Peyer's patch (tissue), 4 donors: ENCODE data around the gene GLRA3. TPM values are rescaled to one million over a fixed set of nuclear protein-coding genes. Genes with fewer than 3 reads are reported as not detected.

Source experiments
- DNase-seq, 3 donors: peaks; one replicate each; pipeline ENCODE4 v3.0.0-alpha.2; 2017 to 2019
- H3K27ac ChIP-seq, 4 donors: fragments of 200-600 bp; sonication (generic); one replicate each; pipeline ENCODE4 v1.5.1; 2016 to 2019
- H3K27me3 ChIP-seq, 2 donors: fragments of 200-600 bp; sonication (generic); one replicate each; pipeline ENCODE4 v1.5.1; 2019
- H3K36me3 ChIP-seq, 3 donors: fragments of 200-600 bp; sonication (generic); one replicate each; pipeline ENCODE4 v1.5.1; 2016 to 2019
- H3K4me1 ChIP-seq, 4 donors: fragments of 200-600 bp; sonication (generic); one replicate each; pipeline ENCODE4 v1.5.1; 2016 to 2019
- H3K4me3 ChIP-seq, 4 donors: fragments of 200-600 bp; sonication (generic); 1 replicate in 3 of 4; 2 replicates in 1 of 4; pipeline ENCODE4 v1.5.1; 2016 to 2019; ENCODE audit warnings: mild to moderate bottlenecking in 1 of 4
- H3K9me3 ChIP-seq, 4 donors: fragments of 200-600 bp; sonication (generic); one replicate each; pipeline ENCODE4 v1.5.1; 2016 to 2019; ENCODE audit warnings: mild to moderate bottlenecking in 1 of 4
- CTCF ChIP-seq, 6 experiments: fragments of 450-650 bp in 4 of 6; fragments of 200-600 bp in 2 of 6; sonication (generic) in 1 of 6; IDR thresholded peaks; one replicate each; pipeline ENCODE4 v1.5.1; 2017 to 2019; ENCODE audit warnings: antibody characterized with exemption in 6 of 6, mild to moderate bottlenecking in 3 of 6, moderate library complexity in 1 of 6
- POLR2A ChIP-seq, 2 donors: fragments of 450-650 bp; IDR thresholded peaks; one replicate each; pipeline ENCODE4 v1.5.1; 2017; ENCODE audit warnings: antibody characterized with exemption in 2 of 2, mild to moderate bottlenecking in 2 of 2, moderate library complexity in 2 of 2
- total RNA-seq, 4 donors: library from RNA; depleted of rRNA; stranded (reverse); fragments of >200 nt; gene quantifications; one replicate each; pipeline ENCODE4 v1.1.0, GENCODE V29; 2016

GLRA3 gene
- total RNA-seq, 4 donors from 2014 or later: 1.7 TPM; not detected in 3

GRCh38 chr4:174627473-174627872, 201.6 kb downstream of the GLRA3 start:
- no peaks in the 10 kb centered on the region for H3K27me3 ChIP-seq
- no peaks in the 10 kb centered on the region for H3K4me1 ChIP-seq
- no peak overlapping the region for H3K27ac ChIP-seq
- TF ChIP-seq CTCF (IDR thresholded peaks at IDR 0.05): no peak
- no peak for TF ChIP-seq POLR2A (IDR thresholded peaks at IDR 0.05)
- no peaks in the 10 kb centered on the region for H3K36me3 ChIP-seq
- no peak for DNase-seq
- H3K4me3 ChIP-seq: no peak overlapping the region
- H3K9me3 ChIP-seq: no peaks in the 10 kb centered on the region

GRCh38 chr4:174626342-174627008, 202.6 kb downstream of the GLRA3 start:
- no peak for DNase-seq

GRCh38 chr4:174616661-174617060, 212.4 kb downstream of the GLRA3 start:
- Histone ChIP-seq H3K4me1 (peaks cover 0 to 9% (median 0%) of the 10 kb centered on the region in 4 donors), H3K9me3 (no peaks in the 10 kb centered on the region), H3K27me3 (no peaks in the 10 kb centered on the region), H3K36me3 (no peaks in the 10 kb centered on the region), H3K27ac (no peak overlapping the region), H3K4me3 (no peak overlapping the region)
- DNase-seq: no peak
- TF ChIP-seq CTCF (IDR thresholded peaks at IDR 0.05) (no peak), POLR2A (IDR thresholded peaks at IDR 0.05) (no peak)

More at GRCh38 chr4:174626342-174627008, 202.6 kb downstream of the GLRA3 start:
- no peaks in the 10 kb centered on the region for H3K9me3 ChIP-seq
- no peak overlapping the region for H3K27ac ChIP-seq
- no peaks in the 10 kb centered on the region for H3K4me1 ChIP-seq
- no peak overlapping the region for H3K4me3 ChIP-seq
- no peaks in the 10 kb centered on the region for H3K36me3 ChIP-seq
- no peaks in the 10 kb centered on the region for H3K27me3 ChIP-seq
- TF ChIP-seq POLR2A (IDR thresholded peaks at IDR 0.05): no peak
- no peak for TF ChIP-seq CTCF (IDR thresholded peaks at IDR 0.05)

- Histone ChIP-seq H3K4me3 (no peak overlapping the region), H3K27ac (no peak overlapping the region), H3K36me3 (no peaks in the 10 kb centered on the region), H3K9me3 (no peaks in the 10 kb centered on the region), H3K27me3 (no peaks in the 10 kb centered on the region), H3K4me1 (peaks cover 0 to 7% (median 0%) of the 10 kb centered on the region in 4 donors)
- TF ChIP-seq CTCF (IDR thresholded peaks at IDR 0.05) (no peak), POLR2A (IDR thresholded peaks at IDR 0.05) (no peak)
- no peak for DNase-seq
These were observed 215.1 kb downstream of the GLRA3 start for GRCh38 chr4:174613979-174614378.

- Histone ChIP-seq H3K36me3 (no peaks in the 10 kb centered on the region), H3K4me3 (no peak overlapping the region), H3K4me1 (no peaks in the 10 kb centered on the region), H3K9me3 (no peaks in the 10 kb centered on the region), H3K27me3 (no peaks in the 10 kb centered on the region), H3K27ac (no peak overlapping the region)
- TF ChIP-seq CTCF (IDR thresholded peaks at IDR 0.05) (no peak), POLR2A (IDR thresholded peaks at IDR 0.05) (no peak)
- DNase-seq: no peak
These were observed 217.3 kb downstream of the GLRA3 start for GRCh38 chr4:174611792-174612191.
